ENCODE results near the gene ARHGAP42.

DNA sequence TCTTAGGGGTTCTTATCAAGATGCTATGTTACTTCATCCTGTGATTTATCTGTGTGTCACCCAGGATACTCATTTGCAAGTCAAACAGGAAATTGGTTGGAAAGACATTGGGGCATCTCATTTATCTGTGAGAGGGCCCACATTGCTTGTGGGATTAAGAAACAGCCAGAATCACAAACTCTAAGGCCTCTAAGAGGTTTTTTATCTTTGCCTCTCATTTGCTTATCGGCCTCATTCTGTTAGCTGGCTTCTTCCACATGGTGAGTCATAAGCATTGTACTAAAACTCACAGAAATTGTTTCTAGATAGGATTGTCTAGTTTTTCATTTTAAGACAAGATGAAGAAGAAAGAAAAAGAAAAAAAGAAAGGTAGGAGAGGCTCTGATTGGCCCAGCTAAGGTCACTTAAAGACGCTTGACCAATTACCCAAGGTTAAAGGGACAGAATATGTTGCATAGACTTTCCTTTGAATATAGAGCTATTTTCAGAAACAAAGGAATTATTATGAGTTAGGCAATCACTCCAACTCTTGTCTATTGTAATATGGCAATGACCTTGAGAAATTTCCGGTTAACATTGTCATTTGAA, 121.9 kb downstream of the ARHGAP42 start:
- TF ChIP-seq, protein P1, sequence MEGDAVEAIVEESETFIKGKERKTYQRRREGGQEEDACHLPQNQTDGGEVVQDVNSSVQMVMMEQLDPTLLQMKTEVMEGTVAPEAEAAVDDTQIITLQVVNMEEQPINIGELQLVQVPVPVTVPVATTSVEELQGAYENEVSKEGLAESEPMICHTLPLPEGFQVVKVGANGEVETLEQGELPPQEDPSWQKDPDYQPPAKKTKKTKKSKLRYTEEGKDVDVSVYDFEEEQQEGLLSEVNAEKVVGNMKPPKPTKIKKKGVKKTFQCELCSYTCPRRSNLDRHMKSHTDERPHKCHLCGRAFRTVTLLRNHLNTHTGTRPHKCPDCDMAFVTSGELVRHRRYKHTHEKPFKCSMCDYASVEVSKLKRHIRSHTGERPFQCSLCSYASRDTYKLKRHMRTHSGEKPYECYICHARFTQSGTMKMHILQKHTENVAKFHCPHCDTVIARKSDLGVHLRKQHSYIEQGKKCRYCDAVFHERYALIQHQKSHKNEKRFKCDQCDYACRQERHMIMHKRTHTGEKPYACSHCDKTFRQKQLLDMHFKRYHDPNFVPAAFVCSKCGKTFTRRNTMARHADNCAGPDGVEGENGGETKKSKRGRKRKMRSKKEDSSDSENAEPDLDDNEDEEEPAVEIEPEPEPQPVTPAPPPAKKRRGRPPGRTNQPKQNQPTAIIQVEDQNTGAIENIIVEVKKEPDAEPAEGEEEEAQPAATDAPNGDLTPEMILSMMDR (IDR thresholded peaks at IDR 0.05; ENCODE audit: insufficient read depth, low read depth, low read length): no peak
- TF ChIP-seq EZH2 (IDR thresholded peaks at IDR 0.05; ENCODE audit: insufficient read depth, low read length): no peak
